ENCODE data around the gene TMEM181. TPM values are rescaled to one million over a fixed set of nuclear protein-coding genes. Genes with fewer than 3 reads are reported as not detected.

Gene TMEM181
- total RNA-seq, 4 donors from 2014 or later, result 10.5 to 22.1 (median 16.8) TPM

GRCh38 chr6:158536891-158537798 is 22.7 kb upstream of the TMEM181 start:
- TF ChIP-seq POLR2A (IDR thresholded peaks at IDR 0.05) (no peak), CTCF (IDR thresholded peaks at IDR 0.05) (no peak)
- peaks cover 6 to 21% (median 17%) of the 10 kb centered on the region in 3 donors for H3K4me1 ChIP-seq
- H3K36me3 ChIP-seq, result no peaks in the 10 kb centered on the region
- intact Hi-C loops (cut with DNase I), result no loop called here
- H3K27ac ChIP-seq, result peak overlapping the region in 2 of 4 donors; percentile 59 to 65
- H3K27me3 ChIP-seq, result peaks cover 5 to 47% (median 9%) of the 10 kb centered on the region in 4 donors
- whole genome bisulfite sequencing, 2 donors, result 15 to 17% methylated on average over 14 to 16 of the region's 94 CpGs
- peak overlapping the region; percentile 39 to 70 (median 48) for H3K4me3 ChIP-seq
- H3K9me3 ChIP-seq, result no peaks in the 10 kb centered on the region
- DNase-seq, result no peak

- Histone ChIP-seq H3K27ac (peak overlapping the region in 2 of 4 donors; percentile 3 to 29), H3K4me1 (peaks cover 6 to 21% (median 17%) of the 10 kb centered on the region in 3 donors), H3K4me3 (no peak overlapping the region), H3K9me3 (no peaks in the 10 kb centered on the region), H3K27me3 (peaks cover 5 to 50% (median 9%) of the 10 kb centered on the region in 4 donors), H3K36me3 (no peaks in the 10 kb centered on the region)
- 49 to 51% methylated on average over 2 of the region's 2 CpGs for WGBS, 2 donors
- TF ChIP-seq CTCF (IDR thresholded peaks at IDR 0.05), result no peak
- no peak for TF ChIP-seq POLR2A (IDR thresholded peaks at IDR 0.05)
- DNase-seq, result no peak
- intact Hi-C loops (cut with DNase I), result no loop called here
Measured at GRCh38 chr6:158538741-158539140, 21.1 kb upstream of the TMEM181 start.

GRCh38 chr6:158539413-158539812 is 20.5 kb upstream of the TMEM181 start:
- DNase-seq, result no peak
- peaks cover 5 to 49% (median 9%) of the 10 kb centered on the region in 4 donors for H3K27me3 ChIP-seq
- peak overlapping the region in 1 of 4 donors; percentile 3 for H3K27ac ChIP-seq
- WGBS, 2 donors, result 57 to 64% methylated on average over 7 of the region's 7 CpGs
- no peak for TF ChIP-seq CTCF (IDR thresholded peaks at IDR 0.05)
- no peak for TF ChIP-seq POLR2A (IDR thresholded peaks at IDR 0.05)
- H3K9me3 ChIP-seq, result no peaks in the 10 kb centered on the region
- intact Hi-C loops (cut with DNase I), result no loop called here
- H3K4me1 ChIP-seq, result peaks cover 6 to 21% (median 17%) of the 10 kb centered on the region in 3 donors
- no peaks in the 10 kb centered on the region for H3K36me3 ChIP-seq
- H3K4me3 ChIP-seq, result no peak overlapping the region

- WGBS, 2 donors, result 72 to 77% methylated on average over 6 of the region's 6 CpGs
- peaks cover 5 to 47% (median 9%) of the 10 kb centered on the region in 4 donors for H3K27me3 ChIP-seq
- no peak overlapping the region for H3K4me3 ChIP-seq
- no peak for TF ChIP-seq CTCF (IDR thresholded peaks at IDR 0.05)
- no peak for TF ChIP-seq POLR2A (IDR thresholded peaks at IDR 0.05)
- DNase-seq, result no peak
- H3K27ac ChIP-seq, result no peak overlapping the region
- H3K9me3 ChIP-seq, result no peaks in the 10 kb centered on the region
- intact Hi-C loops (cut with DNase I), result no loop called here
- H3K4me1 ChIP-seq, result peaks cover 6 to 21% (median 17%) of the 10 kb centered on the region in 3 donors
- no peaks in the 10 kb centered on the region for H3K36me3 ChIP-seq
Measured at GRCh38 chr6:158539881-158540280, 20.0 kb upstream of the TMEM181 start.

- no peak for DNase-seq
- intact Hi-C loops (cut with DNase I), result no loop called here
Measured at GRCh38 chr6:158543606-158544185, 16.2 kb upstream of the TMEM181 start.

More at GRCh38 chr6:158543606-158544185, 16.2 kb upstream of the TMEM181 start:
- 72 to 78% methylated on average over 6 to 10 of the region's 12 CpGs for WGBS, 2 donors
- Histone ChIP-seq H3K36me3 (no peaks in the 10 kb centered on the region), H3K4me3 (no peak overlapping the region), H3K27ac (peak overlapping the region in 3 of 4 donors; percentile 50 to 73 (median 67)), H3K4me1 (no peaks in the 10 kb centered on the region), H3K27me3 (peaks cover 0 to 32% (median 0%) of the 10 kb centered on the region in 4 donors), H3K9me3 (no peaks in the 10 kb centered on the region)
- TF ChIP-seq CTCF (IDR thresholded peaks at IDR 0.05), result no peak
- TF ChIP-seq POLR2A (IDR thresholded peaks at IDR 0.05), result no peak

Data from esophagus squamous epithelium (tissue), 5 donors.